HG03460 (cell line): ENCODE results near the gene SLC2A11.
A peak's percentile ranks its signal among the peaks of the same experiment; 100 is the strongest.
"Not testable (repeated sequence)": the region's sequence is repeated elsewhere in the genome, so short reads cannot be mapped to it uniquely, and the experiment has no call there.

Source experiments
- ATAC-seq: cut with Tn5 transposase; IDR thresholded peaks from one replicate; pipeline ENCODE4 v1.9.1; 2021; ENCODE audit not compliant: unreplicated experiment

Gene SLC2A11

DNA sequence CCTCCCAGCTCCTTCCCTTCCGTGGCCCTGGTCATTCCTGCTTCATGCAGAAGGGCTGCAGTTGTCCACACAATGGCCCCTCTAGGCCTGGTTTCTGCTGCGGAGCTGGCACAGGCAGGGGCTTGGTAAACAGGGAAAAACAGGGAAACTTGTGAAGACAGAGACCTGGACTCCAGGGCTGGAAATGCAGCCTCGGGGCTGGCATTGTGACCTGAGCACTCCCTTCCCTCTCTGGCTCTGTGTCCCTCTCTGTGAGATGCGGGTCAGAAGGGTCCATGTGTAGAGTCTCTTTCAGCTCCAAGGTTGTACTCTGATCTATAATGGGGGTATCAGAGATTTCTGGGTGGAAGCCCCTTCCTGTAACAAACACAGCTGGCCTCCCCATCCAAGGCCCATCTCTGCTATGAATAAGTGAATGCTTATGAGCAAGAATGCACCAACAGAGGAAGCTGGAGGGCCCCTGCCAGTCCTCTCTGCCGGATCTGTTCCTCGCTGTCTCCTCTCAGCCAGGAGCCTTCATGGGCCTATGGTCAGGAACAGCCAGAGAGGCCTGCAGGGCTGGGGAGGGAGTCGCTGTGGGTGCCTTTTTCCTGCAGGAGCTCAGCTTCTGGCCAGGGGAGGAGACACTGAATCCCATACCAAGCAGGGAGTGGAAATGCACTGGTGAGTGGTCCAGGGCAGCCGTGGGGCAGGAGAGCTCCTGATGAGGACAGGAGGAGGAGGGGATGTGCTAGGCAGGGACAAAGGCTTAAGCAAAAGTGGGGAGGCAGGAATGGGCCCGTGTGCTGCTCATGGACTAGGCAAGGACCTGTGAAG is 12.2 kb upstream of the SLC2A11 start:
- ATAC-seq: no peak

DNA sequence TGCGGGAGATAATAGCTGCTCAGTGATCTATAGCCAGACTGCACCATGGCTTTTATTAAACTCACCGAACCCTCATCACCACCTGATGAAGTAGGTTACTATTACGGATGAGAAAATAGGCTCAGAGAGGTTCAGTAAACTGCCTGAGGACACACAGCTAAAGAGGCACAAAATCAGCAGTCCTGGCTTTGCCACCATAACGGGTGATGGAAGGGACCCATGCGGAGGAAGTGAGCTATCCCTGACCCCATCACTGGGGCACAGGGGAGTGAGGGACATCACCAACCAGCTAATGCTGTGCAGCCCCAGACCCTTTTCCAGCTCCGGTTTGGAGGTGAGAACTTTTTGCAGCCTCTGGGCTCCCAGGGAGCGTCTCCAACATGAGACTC is 11.6 kb upstream of the SLC2A11 start:
- no peak for ATAC-seq

DNA sequence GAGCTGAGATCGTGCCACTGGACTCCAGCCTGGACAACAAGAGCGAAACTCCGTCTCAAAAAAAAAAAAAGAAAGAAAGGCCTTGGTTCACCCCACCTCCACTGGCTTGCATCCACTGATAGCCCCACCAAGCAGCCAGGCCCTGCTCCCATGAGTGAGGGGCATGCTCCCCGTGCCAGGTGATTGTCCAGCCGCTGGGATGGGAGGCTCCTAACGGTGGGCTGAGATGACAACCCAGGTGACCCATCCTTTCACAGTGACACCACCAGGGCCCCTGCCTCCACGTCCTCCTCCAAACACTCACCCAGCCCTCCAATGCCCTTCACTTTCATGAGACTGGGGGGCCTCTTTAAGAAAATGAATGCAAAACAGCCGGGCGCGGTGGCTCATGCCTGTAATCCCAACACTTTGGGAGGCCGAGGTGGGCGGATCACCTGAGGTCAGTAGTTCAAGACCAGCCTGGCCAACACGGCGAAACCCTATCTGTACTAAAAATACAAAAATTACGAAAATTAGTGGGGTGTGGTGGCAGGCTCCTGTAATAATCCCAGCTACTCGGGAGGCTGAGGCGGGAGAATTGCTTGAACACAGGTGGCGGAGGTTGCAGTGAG is 10.3 kb upstream of the SLC2A11 start:
- no peak for ATAC-seq

DNA sequence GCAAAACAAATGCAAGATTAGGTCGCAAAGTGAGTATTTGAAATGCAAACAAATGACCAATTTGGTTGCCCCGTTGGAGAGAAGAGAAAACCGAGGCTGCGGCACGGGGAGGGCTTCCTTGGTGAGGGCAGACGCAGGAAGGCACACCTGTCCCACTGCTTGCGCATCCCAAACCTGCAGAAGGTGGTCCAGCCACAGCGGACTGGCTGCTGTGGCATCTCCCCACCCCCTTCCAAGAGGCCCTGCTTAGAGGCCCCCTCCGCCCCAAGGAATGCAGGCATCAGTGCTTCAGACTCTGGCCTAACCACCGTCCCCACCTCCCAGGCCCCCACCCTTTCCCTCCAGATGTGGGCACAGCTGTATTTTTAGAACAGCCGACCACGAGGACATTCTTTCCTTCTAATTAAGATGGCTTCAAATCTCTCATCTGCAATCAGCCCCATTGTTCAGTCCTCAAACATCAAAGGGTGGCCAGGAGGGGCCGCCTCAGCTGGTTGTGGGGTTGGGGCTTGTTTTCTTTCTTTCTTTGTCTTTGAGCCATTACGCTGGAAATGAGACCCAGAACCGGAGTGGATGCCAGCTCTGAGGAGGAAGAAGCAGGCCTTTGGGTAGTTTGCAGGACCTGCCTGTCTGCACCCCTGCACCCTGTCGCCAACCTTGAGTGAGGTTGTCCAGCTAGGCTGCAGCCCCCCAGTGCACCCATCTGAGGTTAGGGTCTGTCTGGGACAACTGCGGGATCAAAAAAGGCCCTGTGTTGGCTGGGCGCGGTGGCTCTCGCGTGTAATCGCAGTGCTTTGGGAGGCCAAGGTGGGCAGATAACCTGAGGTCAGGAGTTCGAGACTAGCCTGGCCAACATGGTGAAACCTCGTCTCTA is 9.4 kb upstream of the SLC2A11 start:
- ATAC-seq: no peak

DNA sequence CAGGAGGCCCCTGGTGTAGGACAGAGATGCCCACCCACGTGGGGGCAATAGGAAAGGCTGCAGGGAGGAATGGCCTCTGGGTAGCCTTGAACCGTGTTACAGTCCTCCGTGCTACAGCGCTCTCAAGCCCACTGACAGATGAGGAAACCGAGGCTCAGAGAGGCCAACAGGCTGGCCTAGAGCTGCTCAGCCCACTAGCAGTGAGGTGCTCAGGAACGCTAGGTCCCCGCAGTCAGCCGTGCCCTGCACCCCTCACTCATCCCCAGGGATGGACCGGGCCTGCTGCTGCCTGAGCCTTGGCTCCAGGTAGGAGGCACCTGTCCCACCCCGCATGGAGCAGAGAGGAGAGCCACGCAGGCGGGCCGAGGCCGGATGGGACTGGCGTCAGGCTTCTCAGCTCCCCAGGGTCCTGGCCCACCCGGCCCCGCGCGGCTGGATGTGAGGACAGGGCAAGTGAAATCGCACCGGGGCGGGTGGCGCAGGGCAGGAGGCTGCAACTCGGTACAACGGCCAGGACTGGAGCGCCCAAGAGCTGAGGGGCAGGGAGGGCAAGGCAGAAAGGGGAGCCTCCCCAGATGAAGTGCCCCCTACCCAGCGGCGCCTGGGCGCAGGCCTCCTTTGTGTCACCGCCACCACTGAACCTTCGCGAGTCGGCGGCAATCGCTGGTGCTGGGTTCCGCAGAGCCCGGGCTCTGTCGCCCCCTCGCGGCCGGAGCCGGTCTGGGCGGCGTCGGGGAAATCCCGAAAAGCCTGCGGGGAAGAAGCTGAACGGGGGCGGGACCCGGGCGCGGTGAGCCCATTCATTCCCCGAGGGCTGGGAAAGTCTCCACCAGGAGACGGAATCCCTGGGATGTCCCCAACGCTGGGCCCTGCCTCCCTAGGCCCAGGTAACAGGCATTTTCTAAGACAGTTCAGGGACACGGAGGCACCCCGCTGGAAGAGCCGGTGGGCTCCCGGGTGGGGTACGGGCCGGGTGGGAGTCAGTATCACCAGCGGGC is 8.4 kb upstream of the SLC2A11 start:
- ATAC-seq: no peak

DNA sequence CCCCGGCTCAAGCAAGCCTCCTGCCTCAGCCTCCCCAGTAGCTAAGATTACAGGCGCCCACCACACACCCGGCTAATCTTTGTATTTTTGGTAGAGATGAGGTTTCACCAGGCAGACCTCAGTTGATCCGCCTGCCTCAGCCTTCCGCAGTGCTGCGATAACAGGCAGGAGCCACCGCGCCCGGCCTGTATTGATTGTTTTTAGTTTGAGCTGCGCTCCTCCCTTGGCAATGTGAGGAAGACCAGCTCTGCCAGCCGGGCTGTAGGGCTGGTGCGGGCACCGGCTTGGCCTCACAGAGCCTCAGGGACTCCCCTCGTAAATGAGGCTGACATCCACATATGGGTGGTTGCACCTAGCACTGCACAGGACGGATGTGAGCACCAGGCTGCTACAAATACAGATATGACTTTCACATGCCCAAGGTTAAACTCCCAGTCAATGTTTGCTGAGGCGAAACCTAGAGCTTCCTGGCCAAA is 7.5 kb upstream of the SLC2A11 start:
- no peak for ATAC-seq

DNA sequence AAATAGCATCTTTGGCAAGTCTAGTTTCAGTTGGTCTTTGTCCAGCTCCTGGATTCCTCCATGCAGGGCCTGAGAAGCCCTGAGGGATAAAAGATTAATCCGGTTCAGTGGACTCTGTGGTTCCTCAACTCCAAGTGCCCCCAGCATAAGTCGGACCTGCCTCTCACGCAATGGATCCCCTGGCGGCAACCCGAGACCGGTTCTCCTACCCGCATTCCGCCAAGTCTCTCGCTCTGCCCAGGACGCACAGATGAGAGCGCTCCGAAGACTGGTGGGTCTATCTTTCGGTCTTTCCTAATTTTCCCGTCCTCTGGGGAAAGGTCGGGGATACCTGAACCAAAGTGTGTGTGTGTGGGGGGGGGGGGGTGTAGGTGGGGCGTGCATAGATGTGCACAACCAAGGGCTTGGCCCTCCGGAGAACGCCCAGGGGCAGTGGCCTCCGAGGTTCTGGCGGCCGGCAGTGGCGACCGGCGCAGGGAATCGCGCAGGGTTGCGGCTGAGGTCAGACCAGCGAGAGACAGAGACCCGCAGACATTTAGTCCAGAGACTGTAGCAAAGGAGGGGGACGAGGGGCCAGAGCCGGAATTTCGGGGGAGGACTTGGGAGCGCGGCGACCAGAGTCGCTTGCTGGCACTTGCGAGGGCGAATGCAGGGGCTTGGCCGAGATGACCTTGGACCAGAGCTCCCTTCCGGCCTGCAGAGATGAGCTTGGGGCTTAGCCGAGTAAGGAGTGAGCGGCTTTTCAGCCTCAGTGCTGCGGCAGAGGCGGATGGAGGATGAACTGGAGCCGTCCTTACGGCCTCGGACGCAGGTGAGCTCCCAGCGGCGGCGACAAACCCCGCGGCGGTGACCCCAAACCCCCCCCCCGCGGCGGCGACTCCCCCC is 712 bp upstream of the SLC2A11 start:
- peak; percentile 41 for ATAC-seq

DNA sequence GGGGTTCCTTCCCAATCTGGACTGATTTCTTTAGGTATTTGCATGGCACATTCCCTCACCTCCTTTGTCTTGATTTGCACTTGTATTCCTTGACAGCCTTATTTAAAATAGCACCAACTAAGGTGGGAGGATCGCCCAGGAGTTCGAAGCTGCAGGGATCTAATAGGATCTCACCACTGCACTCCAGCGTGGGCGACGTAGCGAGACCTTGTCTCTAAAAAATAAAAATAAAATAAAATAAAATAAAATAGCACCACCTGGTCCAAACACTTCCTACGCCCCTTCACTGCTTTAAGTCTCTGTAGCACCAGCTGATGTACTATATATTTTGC is 775 bp downstream of the SLC2A11 start:
- ATAC-seq: no peak

DNA sequence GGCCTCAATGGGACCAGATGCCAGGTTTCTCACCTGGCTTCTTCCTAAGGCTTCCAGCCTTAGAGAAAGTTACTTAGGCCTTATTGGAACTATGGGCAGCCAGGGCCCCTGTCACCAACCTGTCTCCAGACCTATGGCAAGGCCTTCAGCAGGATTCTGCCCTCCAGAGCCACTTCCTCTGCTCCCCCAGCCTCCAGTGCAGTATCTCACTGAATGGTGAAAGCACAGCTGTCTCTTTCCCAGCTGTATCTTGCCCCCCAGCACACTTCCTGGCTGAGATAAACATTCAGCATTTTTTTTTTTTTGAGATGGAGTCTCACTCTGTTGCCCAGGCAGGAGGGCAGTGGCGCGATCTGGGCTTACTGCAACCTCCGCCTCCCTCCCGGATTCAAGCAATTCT is 1.5 kb downstream of the SLC2A11 start:
- no peak for ATAC-seq

DNA sequence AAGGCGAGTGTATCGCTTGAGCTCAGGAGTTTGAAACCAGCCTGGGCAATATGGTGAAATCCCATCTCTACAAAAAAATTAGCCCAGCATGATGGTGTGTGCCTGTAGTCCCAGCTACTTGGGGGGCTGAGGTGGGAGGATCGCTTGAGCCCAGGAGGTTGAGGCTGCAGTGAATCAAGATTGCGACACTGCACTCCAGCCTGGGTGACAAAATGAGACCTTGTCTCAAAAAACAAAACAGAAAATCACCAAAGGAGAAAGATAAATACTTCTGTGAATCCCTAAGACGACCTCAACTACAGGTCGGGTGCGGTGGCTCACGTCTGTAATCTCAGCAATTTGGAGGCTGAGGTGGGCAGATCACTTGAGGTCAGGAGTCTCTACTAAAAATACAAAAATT is 2.5 kb downstream of the SLC2A11 start:
- not testable (repeated sequence) for ATAC-seq

DNA sequence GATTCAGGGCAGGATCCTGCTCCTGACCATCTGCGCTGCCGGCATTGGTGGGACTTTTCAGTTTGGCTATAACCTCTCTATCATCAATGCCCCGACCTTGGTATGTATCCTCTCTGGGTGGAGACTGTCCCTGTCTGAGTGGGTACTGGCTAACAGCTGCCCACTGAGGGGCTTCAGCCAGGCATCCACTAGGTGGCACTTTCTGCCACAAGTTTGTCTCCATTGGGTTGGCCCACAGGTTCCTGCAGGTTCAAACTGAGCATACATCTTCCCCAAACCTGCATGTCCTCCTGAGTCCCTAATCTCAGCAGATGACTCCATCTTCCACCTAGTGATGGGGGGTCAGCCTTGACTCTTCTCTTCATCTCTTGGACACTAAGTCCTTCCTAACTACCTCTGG is 4.4 kb downstream of the SLC2A11 start:
- ATAC-seq: no peak

DNA sequence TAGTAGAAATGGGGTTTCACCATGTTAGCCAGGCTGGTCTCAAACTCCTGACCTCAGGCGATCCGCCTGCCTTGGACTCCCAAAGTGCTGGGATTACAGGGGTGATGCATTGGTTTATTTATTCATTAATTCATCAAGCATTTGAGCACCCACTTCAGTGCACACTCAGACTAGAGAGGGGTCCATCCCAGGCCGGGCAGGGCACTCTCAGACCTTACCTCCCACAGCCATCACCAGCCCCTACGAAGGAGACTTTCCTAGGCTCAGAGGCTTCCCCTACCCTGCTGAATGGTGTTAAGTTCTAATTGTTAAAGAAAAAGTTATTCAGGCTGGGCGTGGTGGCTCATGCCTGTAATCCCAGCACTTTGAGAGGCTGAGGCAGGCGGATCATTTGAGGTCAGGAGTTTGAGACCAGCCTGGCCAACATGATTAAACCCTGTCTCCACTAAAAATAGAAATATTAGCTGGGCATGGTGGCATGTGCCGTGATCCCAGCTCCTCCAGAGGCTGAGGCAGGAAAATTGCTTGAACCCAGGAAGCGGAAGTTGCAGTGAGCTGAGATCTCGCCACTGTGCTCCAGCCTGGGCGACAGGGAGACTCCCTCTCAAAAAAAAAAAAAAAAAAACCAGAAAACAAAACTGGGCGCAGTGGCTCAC is 7.0 kb downstream of the SLC2A11 start:
- not testable (repeated sequence) for ATAC-seq

DNA sequence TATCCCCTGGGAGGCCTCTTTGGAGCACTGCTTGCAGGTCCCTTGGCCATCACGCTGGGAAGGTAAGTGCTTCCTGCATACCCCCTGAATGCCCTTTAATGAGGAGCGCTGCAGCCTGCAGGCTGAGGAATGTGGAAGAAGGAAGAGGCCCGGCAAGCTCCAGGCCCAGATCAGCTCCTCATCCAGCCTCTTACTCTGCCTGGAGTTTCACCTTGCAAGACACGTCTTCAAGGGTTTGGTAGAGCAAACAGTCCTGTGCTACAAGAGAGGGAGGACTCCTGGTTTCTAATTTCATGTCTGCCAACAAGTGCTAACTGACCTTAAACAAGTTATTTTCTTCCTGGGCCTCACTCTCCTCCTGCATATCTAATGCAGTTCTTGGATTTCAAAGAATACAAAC is 10.9 kb downstream of the SLC2A11 start:
- ATAC-seq: no peak

DNA sequence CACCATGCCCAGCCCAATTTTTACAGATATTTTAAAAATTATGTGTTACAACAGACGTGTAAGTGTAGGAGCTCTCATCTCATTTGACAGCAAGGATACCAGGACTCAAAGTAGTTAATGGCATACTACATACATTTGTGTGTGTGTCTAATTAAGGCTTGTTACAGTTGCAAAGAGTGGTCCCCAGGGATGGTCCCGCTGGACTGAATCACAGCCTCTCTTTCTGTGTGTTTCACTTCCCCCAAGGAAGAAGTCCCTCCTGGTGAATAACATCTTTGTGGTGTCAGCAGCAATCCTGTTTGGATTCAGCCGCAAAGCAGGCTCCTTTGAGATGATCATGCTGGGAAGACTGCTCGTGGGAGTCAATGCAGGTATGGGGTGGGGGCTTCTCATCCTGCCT is 17.2 kb downstream of the SLC2A11 start:
- no peak for ATAC-seq

DNA sequence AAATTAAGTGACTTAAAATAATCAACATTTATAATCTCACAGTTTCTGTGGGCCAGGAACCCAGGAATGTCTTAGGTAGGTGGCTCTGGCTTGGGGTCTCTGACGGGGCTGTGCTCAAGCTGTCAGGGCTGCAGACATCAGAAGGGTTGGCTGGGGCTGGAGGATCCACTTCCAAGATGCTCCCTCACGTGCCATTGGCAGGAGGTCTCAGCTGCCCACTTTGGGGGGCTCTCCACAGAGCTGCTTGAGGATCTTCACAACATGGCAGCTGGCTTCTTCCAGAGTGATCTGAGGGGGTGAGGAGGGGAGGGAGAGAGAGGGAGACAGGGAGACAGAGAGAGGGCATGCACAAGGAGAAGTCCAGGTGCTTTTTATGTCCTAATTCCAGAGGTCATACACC is 18.1 kb downstream of the SLC2A11 start:
- no peak for ATAC-seq

DNA sequence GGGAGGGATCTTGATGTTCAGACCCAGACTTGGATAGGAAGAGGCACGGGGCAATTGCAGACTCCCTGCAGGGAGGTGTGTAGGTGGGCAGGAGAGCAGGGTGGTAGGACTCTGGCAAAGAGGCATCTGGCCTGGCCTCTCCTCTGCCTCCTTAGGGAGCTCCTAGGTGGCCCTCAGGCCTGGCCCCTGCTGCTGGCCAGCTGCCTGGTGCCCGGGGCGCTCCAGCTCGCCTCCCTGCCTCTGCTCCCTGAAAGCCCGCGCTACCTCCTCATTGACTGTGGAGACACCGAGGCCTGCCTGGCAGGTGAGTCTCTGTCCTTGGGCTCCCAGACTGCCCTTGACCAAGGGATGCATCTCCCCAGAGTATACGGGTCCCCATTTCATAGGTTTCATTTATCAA is 19.9 kb downstream of the SLC2A11 start:
- no peak for ATAC-seq

DNA sequence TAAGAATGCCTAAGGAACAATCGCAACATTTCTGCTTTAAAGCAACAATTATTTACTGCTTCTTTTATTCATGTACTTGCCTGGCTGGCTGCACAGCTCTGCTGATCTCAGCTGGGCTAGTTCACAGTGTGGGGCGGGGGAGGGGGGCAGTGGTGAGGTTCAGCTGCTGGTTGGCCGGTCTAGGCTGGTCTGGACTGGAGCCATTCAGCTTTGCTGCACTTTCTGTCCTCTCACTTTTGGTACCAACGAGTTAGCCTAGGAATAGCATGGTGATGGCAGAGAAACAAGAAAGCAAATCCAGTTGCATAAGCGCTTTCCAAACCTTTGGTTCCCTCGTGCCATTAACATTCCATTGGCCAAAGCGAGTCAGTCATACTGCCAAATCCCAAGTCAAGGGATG is 20.5 kb downstream of the SLC2A11 start:
- ATAC-seq: no peak

DNA sequence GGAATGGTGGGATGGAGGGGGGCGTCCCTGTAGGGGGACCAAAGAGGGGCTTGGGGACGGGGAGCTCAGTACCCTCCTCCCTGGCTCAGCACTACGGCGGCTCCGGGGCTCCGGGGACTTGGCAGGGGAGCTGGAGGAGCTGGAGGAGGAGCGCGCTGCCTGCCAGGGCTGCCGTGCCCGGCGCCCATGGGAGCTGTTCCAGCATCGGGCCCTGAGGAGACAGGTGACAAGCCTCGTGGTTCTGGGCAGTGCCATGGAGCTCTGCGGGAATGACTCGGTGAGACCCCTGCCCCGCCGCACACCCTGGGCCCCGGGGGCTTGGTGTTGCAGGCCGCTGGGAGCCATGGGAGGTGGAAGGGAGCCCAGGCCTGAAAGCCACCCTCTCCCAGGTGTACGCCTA is 24.7 kb downstream of the SLC2A11 start:
- no peak for ATAC-seq

DNA sequence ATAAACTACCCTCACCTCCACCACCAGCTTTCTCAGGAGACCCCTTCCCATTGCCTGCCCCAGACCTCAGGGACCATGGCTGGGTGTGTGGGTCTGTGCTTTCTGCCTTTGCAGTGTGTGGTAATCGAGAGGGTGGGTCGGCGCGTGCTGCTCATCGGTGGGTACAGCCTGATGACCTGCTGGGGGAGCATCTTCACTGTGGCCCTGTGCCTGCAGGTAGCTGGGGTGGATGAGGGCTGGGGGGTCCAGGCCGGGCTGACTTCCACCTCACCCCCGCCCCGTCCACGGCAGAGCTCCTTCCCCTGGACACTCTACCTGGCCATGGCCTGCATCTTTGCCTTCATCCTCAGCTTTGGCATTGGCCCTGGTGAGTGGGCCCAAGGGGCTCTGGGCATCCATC is 26.0 kb downstream of the SLC2A11 start:
- no peak for ATAC-seq
